Tibial artery (tissue), 4 donors: ENCODE results near the gene TACC3.

ENCODE experiments used
- DNase-seq, 2 donors: peaks; one replicate each; pipeline ENCODE4 v3.0.0-alpha.2; 2019
- H3K27ac ChIP-seq, 2 donors: fragments of 200-600 bp; sonication (generic) in 1 of 2; 1 replicate in 1 of 2; 2 replicates in 1 of 2; pipeline ENCODE4 v1.5.1; 2018 to 2019; ENCODE audit warnings: mild to moderate bottlenecking in 1 of 2
- H3K27me3 ChIP-seq, 2 donors: fragments of 200-600 bp; sonication (generic) in 1 of 2; one replicate each; pipeline versions ENCODE4 v1.5.1 to v1.6.0; 2016 to 2019
- H3K36me3 ChIP-seq, 3 donors: fragments of 200-600 bp; sonication (generic) in 2 of 3; one replicate each; pipeline ENCODE4 v1.5.1; 2016 to 2019; ENCODE audit warnings: mild to moderate bottlenecking in 2 of 3
- H3K4me1 ChIP-seq, 4 donors: fragments of 200-600 bp; sonication (generic) in 2 of 4; 1 replicate in 3 of 4; 2 replicates in 1 of 4; pipeline ENCODE4 v1.5.1; 2016 to 2019
- H3K4me3 ChIP-seq, 2 donors: fragments of 200-600 bp; sonication (generic) in 1 of 2; 1 replicate in 1 of 2; 2 replicates in 1 of 2; pipeline ENCODE4 v1.5.1; 2018 to 2019; ENCODE audit warnings: mild to moderate bottlenecking in 2 of 2
- H3K9me3 ChIP-seq, 3 donors: fragments of 200-600 bp; sonication (generic) in 1 of 3; one replicate each; pipeline ENCODE4 v1.5.1; 2016 to 2019
- intact Hi-C: fragments of 100-400 bp; cut with DNase I; formaldehyde crosslinking; loops from one replicate; pipeline ENCODE4 v1.15.0; 2023; ENCODE audit warnings: low total_unique reads
- TF ChIP-seq, protein P1 (sequence below), 2 experiments: fragments of 200-600 bp in 1 of 2; fragments of 450-650 bp in 1 of 2; IDR thresholded peaks; one replicate each; pipeline ENCODE4 v1.5.1; 2017 to 2019; ENCODE audit warnings: antibody characterized with exemption in 2 of 2, mild to moderate bottlenecking in 1 of 2, moderate library complexity in 1 of 2

TACC3 gene

GRCh38 chr4:1763550-1764080 lies 42.3 kb downstream of the TACC3 start:
- no peak for DNase-seq

GRCh38 chr4:1764670-1765069 lies 43.3 kb downstream of the TACC3 start:
- intact Hi-C loops, result no loop called here
- Histone ChIP-seq H3K9me3 (no peaks in the 10 kb centered on the region), H3K4me1 (peaks cover 3 to 33% (median 24%) of the 10 kb centered on the region in 4 donors), H3K4me3 (no peak overlapping the region), H3K27me3 (peaks cover 0 to 64% of the 10 kb centered on the region in 2 donors), H3K27ac (no peak overlapping the region), H3K36me3 (no peaks in the 10 kb centered on the region)
- TF ChIP-seq, protein P1, sequence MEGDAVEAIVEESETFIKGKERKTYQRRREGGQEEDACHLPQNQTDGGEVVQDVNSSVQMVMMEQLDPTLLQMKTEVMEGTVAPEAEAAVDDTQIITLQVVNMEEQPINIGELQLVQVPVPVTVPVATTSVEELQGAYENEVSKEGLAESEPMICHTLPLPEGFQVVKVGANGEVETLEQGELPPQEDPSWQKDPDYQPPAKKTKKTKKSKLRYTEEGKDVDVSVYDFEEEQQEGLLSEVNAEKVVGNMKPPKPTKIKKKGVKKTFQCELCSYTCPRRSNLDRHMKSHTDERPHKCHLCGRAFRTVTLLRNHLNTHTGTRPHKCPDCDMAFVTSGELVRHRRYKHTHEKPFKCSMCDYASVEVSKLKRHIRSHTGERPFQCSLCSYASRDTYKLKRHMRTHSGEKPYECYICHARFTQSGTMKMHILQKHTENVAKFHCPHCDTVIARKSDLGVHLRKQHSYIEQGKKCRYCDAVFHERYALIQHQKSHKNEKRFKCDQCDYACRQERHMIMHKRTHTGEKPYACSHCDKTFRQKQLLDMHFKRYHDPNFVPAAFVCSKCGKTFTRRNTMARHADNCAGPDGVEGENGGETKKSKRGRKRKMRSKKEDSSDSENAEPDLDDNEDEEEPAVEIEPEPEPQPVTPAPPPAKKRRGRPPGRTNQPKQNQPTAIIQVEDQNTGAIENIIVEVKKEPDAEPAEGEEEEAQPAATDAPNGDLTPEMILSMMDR (IDR thresholded peaks at IDR 0.05), result no peak
- no peak for DNase-seq

More at GRCh38 chr4:1763550-1764080, 42.3 kb downstream of the TACC3 start:
- TF ChIP-seq, protein P1 (IDR thresholded peaks at IDR 0.05), result peak in 1 of 2 experiments; percentile 33
- intact Hi-C loops, result no loop called here
- Histone ChIP-seq H3K27me3 (peaks cover 0 to 54% of the 10 kb centered on the region in 2 donors), H3K4me1 (peaks cover 3 to 31% (median 24%) of the 10 kb centered on the region in 4 donors), H3K4me3 (peak overlapping the region; percentile 34 to 49), H3K27ac (peak overlapping the region in 1 of 2 donors; percentile 1), H3K36me3 (no peaks in the 10 kb centered on the region), H3K9me3 (no peaks in the 10 kb centered on the region)

GRCh38 chr4:1765409-1766072 lies 44.2 kb downstream of the TACC3 start:
- intact Hi-C loops, result no loop called here
- no peak overlapping the region for H3K4me3 ChIP-seq
- no peak overlapping the region for H3K27ac ChIP-seq

DNA sequence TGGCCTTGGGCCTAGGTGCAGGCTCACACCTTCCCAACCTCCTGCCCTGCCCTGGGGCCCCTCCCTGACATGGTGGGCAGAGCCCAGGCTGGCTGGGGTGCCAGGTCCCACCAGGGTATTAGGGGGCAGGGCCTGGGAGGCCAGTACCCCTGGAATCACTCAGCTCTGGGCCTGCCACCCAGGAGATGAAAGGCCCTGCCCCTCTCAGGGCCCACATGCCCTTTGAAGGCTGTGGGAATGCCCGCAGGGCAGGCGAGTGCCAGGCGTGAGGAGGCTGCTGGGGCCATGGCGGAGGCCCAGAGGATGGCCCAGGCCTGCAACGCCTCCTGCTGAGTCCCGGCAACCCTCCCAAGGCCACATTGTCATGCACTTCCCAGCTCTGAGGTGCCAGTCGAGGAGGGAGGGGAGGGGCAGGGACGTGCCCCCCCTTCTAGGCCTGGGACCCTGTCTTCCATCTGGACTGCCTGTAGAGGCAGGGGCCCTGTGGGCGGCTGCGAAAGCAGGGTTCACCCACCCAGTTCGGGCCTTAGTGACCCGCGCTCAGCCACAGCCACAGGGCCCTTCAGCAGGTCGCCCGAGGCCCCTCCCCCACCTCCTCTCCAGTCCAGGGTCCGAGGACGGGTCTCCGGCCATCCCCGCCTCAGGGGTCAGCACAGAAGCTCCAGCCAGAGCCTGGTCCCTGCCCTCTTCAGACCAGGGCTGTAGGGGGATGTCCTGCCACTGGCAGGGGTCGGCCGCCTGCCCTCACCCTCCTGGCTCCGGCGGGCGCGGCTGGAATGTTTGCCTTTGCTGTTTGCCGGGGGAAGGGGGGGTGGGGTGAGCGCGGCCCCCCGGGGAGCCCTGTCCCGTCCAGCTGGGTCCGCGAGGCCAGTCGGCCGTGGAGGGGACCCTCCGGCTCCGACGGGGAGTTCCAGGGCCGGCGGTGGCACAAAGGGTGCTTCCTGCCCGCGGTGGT lies 45.1 kb downstream of the TACC3 start:
- Histone ChIP-seq H3K4me3 (peak overlapping the region in 1 of 2 donors; percentile 42), H3K4me1 (peaks cover 3 to 33% (median 24%) of the 10 kb centered on the region in 4 donors), H3K9me3 (no peaks in the 10 kb centered on the region), H3K27me3 (peaks cover 0 to 81% of the 10 kb centered on the region in 2 donors), H3K27ac (no peak overlapping the region), H3K36me3 (no peaks in the 10 kb centered on the region)
- no peak for DNase-seq
- intact Hi-C loops, result no loop called here
- TF ChIP-seq, protein P1 (IDR thresholded peaks at IDR 0.05), result no peak

More at GRCh38 chr4:1765409-1766072, 44.2 kb downstream of the TACC3 start:
- Histone ChIP-seq H3K36me3 (no peaks in the 10 kb centered on the region), H3K27me3 (peaks cover 0 to 73% of the 10 kb centered on the region in 2 donors), H3K4me1 (peaks cover 3 to 33% (median 24%) of the 10 kb centered on the region in 4 donors), H3K9me3 (no peaks in the 10 kb centered on the region)
- no peak for DNase-seq
- TF ChIP-seq, protein P1 (IDR thresholded peaks at IDR 0.05), result no peak

DNA sequence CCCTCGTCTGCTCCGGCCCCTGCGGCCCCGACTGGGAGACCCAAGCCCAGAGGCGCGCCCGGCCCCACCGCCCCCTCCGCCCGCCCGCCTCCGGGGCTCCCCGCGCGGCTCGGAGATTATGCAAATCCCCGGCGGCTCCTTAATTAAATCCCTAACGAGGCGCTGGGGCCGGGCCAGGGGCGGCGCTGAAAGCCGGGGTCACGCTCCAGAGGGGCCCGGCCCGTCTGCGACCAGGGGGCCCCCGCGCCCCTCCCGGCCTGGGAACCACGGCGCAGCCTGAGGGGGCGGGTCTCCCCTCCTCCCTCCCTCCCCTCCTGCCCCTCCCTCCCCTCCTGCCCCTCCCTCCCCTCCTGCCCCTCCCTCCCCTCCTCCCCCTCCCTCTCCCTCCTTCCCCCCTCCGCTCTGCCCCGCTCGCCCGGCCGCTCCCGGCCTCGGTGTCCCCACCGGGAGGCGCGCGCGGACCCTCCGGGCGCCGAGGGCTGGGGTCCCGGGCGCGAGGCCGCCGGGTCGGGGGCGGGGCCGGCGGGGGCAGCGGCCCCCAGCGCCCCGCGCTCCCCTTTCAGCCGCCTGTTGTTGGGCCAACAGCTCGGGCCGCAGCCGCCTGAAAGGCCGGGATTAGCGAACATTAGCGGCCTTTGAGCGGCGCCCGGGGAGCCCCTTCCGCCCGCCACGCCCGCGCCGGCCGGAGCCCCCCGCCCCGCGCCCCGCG lies 45.9 kb downstream of the TACC3 start:
- intact Hi-C loops, result no loop called here
- H3K9me3 ChIP-seq, result no peaks in the 10 kb centered on the region
- no peaks in the 10 kb centered on the region for H3K36me3 ChIP-seq
- no peak overlapping the region for H3K27ac ChIP-seq
- peak overlapping the region; percentile 34 to 42 for H3K4me3 ChIP-seq
- DNase-seq, result no peak
- peaks cover 0 to 84% of the 10 kb centered on the region in 2 donors for H3K27me3 ChIP-seq
- TF ChIP-seq, protein P1 (IDR thresholded peaks at IDR 0.05), result no peak
- peaks cover 3 to 33% (median 24%) of the 10 kb centered on the region in 4 donors for H3K4me1 ChIP-seq
